Osteoblast (primary cell): ENCODE measurements around the gene BID. TPM values are rescaled to one million over a fixed set of nuclear protein-coding genes. Genes with fewer than 3 reads are reported as not detected.

Experiments
- DNase-seq: peaks from one replicate; pipeline ENCODE4 v3.0.0; 2011; ENCODE audit warnings: low spot score, mixed read lengths; ENCODE audit not compliant: insufficient read length; ENCODE audit errors: missing footprints
- H2AFZ ChIP-seq: 2 replicates; pipeline ENCODE4 v1.6.0; 2011; ENCODE audit warnings: mild to moderate bottlenecking, low read length
- H3K27ac ChIP-seq: 2 replicates; pipeline ENCODE4 v1.5.1; 2011; ENCODE audit warnings: mild to moderate bottlenecking, low read depth, low read length, moderate library complexity
- H3K27me3 ChIP-seq: 2 replicates; pipeline ENCODE4 v1.6.0; 2012; ENCODE audit warnings: mild to moderate bottlenecking, control low read depth, inconsistent platforms, low read length, moderate library complexity; ENCODE audit not compliant: insufficient read depth
- H3K36me3 ChIP-seq: 2 replicates; pipeline ENCODE4 v1.5.1; 2011; ENCODE audit warnings: mild to moderate bottlenecking, low read length, control low read depth, moderate library complexity; ENCODE audit not compliant: insufficient read depth
- H3K4me1 ChIP-seq: 2 replicates; pipeline ENCODE4 v1.5.1; 2011; ENCODE audit warnings: mild to moderate bottlenecking, low read length, control low read depth, moderate library complexity; ENCODE audit not compliant: insufficient read depth
- H3K4me2 ChIP-seq: 2 replicates; pipeline ENCODE4 v1.6.0; 2011; ENCODE audit warnings: mild to moderate bottlenecking, low read length; ENCODE audit not compliant: insufficient read depth
- H3K4me3 ChIP-seq: fragments of 200-600 bp; sonication (generic); 3 replicates; pipeline ENCODE4 v1.5.1; 2012; ENCODE audit warnings: mild to moderate bottlenecking, low read length, inconsistent platforms; ENCODE audit not compliant: insufficient read depth
- H3K79me2 ChIP-seq: 2 replicates; pipeline ENCODE4 v1.6.0; 2012; ENCODE audit warnings: mild to moderate bottlenecking, low read length, control low read depth, inconsistent platforms; ENCODE audit not compliant: insufficient read depth
- H3K9me3 ChIP-seq: 2 replicates; pipeline ENCODE4 v1.5.1; 2011; ENCODE audit warnings: low read depth, low read length, control low read depth
- H4K20me1 ChIP-seq: 2 replicates; pipeline ENCODE4 v1.6.0; 2012; ENCODE audit warnings: mild to moderate bottlenecking, low read length, control low read depth; ENCODE audit not compliant: insufficient read depth
- CTCF ChIP-seq: IDR thresholded peaks from 2 replicates; pipeline ENCODE4 v1.5.1; 2011; ENCODE audit warnings: mild to moderate bottlenecking, low read depth, low read length, moderate library complexity; ENCODE audit errors: extremely low read depth
- total RNA-seq: library from RNA; depleted of rRNA; stranded (reverse); fragments of >200 nt; gene quantifications from 2 replicates; pipeline ENCODE4 v1.2.3, GENCODE V29; 2012

BID gene
- total RNA-seq, 1 donor: 16.3 TPM

- no peaks in the 10 kb centered on the region for H4K20me1 ChIP-seq
- no peak for DNase-seq
- no peaks in the 10 kb centered on the region for H3K27me3 ChIP-seq
- no peak overlapping the region for H3K4me2 ChIP-seq
- H3K79me2 ChIP-seq: no peaks in the 10 kb centered on the region
- no peak overlapping the region for H2AFZ ChIP-seq
- no peaks in the 10 kb centered on the region for H3K4me1 ChIP-seq
- no peak overlapping the region for H3K4me3 ChIP-seq
- no peak for TF ChIP-seq CTCF
- peaks cover 26% of the 10 kb centered on the region for H3K36me3 ChIP-seq
- no peaks in the 10 kb centered on the region for H3K9me3 ChIP-seq
- H3K27ac ChIP-seq: no peak overlapping the region
Observed at GRCh38 chr22:17820879-17821439, 46.7 kb upstream of the BID start.

GRCh38 chr22:17818649-17819048, 44.4 kb upstream of the BID start:
- no peak for TF ChIP-seq CTCF
- Histone ChIP-seq H3K79me2 (no peaks in the 10 kb centered on the region), H2AFZ (no peak overlapping the region), H3K27me3 (no peaks in the 10 kb centered on the region), H4K20me1 (no peaks in the 10 kb centered on the region), H3K4me2 (no peak overlapping the region), H3K36me3 (peaks cover 38% of the 10 kb centered on the region), H3K4me3 (no peak overlapping the region), H3K4me1 (no peaks in the 10 kb centered on the region), H3K27ac (no peak overlapping the region), H3K9me3 (no peaks in the 10 kb centered on the region)
- DNase-seq: no peak

GRCh38 chr22:17818180-17818579, 43.9 kb upstream of the BID start:
- Histone ChIP-seq H4K20me1 (no peaks in the 10 kb centered on the region), H3K27me3 (no peaks in the 10 kb centered on the region), H3K27ac (no peak overlapping the region), H3K4me3 (no peak overlapping the region), H3K9me3 (no peaks in the 10 kb centered on the region), H2AFZ (no peak overlapping the region), H3K79me2 (no peaks in the 10 kb centered on the region), H3K36me3 (peaks cover 38% of the 10 kb centered on the region), H3K4me2 (no peak overlapping the region), H3K4me1 (no peaks in the 10 kb centered on the region)
- TF ChIP-seq CTCF: no peak
- no peak for DNase-seq

DNA sequence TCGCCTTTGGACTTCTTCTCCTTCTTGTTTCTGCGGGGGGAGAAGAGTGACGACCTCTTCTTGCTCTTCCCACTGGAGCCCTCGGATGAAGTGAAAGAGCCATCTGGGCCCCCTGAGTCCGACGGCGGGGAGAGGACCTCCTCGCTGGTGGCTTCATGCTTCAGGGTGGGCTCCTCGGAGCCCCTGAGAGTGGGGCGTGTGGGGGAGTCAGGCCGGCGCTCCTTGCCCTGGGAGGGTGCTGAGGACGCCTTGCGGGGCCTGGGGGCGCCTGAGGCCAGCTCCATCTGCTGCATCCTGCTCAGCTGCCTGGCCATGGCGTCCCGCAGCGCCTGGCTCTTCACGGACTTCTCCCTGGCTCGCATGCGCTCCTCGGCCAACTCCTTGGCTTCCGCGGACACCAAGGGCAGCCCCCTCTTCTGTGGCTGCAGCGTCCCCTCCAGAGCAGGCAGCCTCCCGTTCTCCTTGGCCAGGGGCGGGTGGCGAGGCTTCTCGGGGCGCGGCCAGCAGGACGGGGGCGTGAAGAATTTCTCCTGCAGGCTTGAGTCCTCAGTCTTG, 43.3 kb upstream of the BID start:
- Histone ChIP-seq H4K20me1 (no peaks in the 10 kb centered on the region), H3K36me3 (peaks cover 39% of the 10 kb centered on the region), H3K4me1 (no peaks in the 10 kb centered on the region), H3K27me3 (no peaks in the 10 kb centered on the region), H3K4me2 (no peak overlapping the region), H3K9me3 (no peaks in the 10 kb centered on the region), H3K79me2 (no peaks in the 10 kb centered on the region), H3K27ac (no peak overlapping the region), H2AFZ (no peak overlapping the region), H3K4me3 (no peak overlapping the region)
- no peak for DNase-seq
- TF ChIP-seq CTCF: no peak
